ENCODE data around the gene MBD3.

- TF ChIP-seq BHLHE40 (IDR thresholded peaks at IDR 0.05; ENCODE audit: borderline replicate concordance) = no peak
- no peak for TF ChIP-seq FOXA1 (IDR thresholded peaks at IDR 0.05)
- no peak for TF ChIP-seq PKNOX1 (IDR thresholded peaks at IDR 0.05)
- no peak for TF ChIP-seq FOXK2 (IDR thresholded peaks at IDR 0.05)
- no peak for TF ChIP-seq TARDBP (IDR thresholded peaks at IDR 0.05)
- no peak for TF ChIP-seq ZNF384 (IDR thresholded peaks at IDR 0.05)
- no peak for TF ChIP-seq SP1 (IDR thresholded peaks at IDR 0.05)
- no peak for TF ChIP-seq HDGF (IDR thresholded peaks at IDR 0.05; ENCODE audit: borderline replicate concordance)
- no peak for TF ChIP-seq SUZ12 (IDR thresholded peaks at IDR 0.05)
- TF ChIP-seq ARNT (IDR thresholded peaks at IDR 0.05) = no peak
- TF ChIP-seq L3MBTL2 (conservative IDR thresholded peaks at IDR 0.05) = no peak
These were observed 7.5 kb downstream of the MBD3 start for GRCh38 chr19:1585243-1585580.
